LNCaP clone FGC (cell line): ENCODE results near the gene G6PC3.
"Not testable (repeated sequence)": the region's sequence is repeated elsewhere in the genome, so short reads cannot be mapped to it uniquely, and the experiment has no call there.

Experiments used
- DNase-seq: peaks from one replicate; pipeline ENCODE4 v3.0.0-alpha.2; 2011; ENCODE audit warnings: low read depth
- H3K4me3 ChIP-seq: 2 replicates; pipeline ENCODE4 v1.5.1; 2011; ENCODE audit warnings: mild to moderate bottlenecking, low read depth, low read length, control low read depth
- CTCF ChIP-seq: IDR thresholded peaks from 2 replicates; pipeline ENCODE4 v1.5.1; 2012; ENCODE audit warnings: mild to moderate bottlenecking; ENCODE audit not compliant: control insufficient read depth, insufficient read depth; ENCODE audit errors: extremely low read depth

The G6PC3 gene

GRCh38 chr17:44070455-44071197 lies at the start of gene G6PC3:
G6PC3 (plus strand) TSS chr17:44070735; CDS start chr17:44070966, 231 bp downstream.
- TF ChIP-seq CTCF = no peak
- peak; percentile 74 for DNase-seq
- H3K4me3 ChIP-seq = peak within 1 kb of the TSS; percentile 68

- DNase-seq, H3K4me3 ChIP-seq: not testable (repeated sequence)
Observed at GRCh38 chr17:44021227-44021626, 49.3 kb upstream of the G6PC3 start.

GRCh38 chr17:44022246-44022645 lies 48.3 kb upstream of the G6PC3 start:
- H3K4me3 ChIP-seq = no peak overlapping the region
- TF ChIP-seq CTCF = no peak
- no peak for DNase-seq

GRCh38 chr17:44023545-44024270 lies 46.8 kb upstream of the G6PC3 start:
- no peak for DNase-seq
- TF ChIP-seq CTCF = no peak
- H3K4me3 ChIP-seq = no peak overlapping the region

GRCh38 chr17:44024271-44024663 lies 46.3 kb upstream of the G6PC3 start:
- no peak for TF ChIP-seq CTCF
- H3K4me3 ChIP-seq = no peak overlapping the region
- no peak for DNase-seq

GRCh38 chr17:44024853-44025252 lies 45.7 kb upstream of the G6PC3 start:
- DNase-seq = no peak
- H3K4me3 ChIP-seq = no peak overlapping the region
- no peak for TF ChIP-seq CTCF

GRCh38 chr17:44029736-44030135 lies 40.8 kb upstream of the G6PC3 start:
- DNase-seq = no peak
- no peak overlapping the region for H3K4me3 ChIP-seq
- TF ChIP-seq CTCF = no peak
